Karpas-422 (cell line): ENCODE measurements around the gene SERPINI2. TPM values are rescaled to one million over a fixed set of nuclear protein-coding genes. Genes with fewer than 3 reads are reported as not detected.

ENCODE experiments used
- DNase-seq: peaks from one replicate; pipeline ENCODE4 v3.0.0-alpha.2; 2015
- H2AFZ ChIP-seq: fragments of 200-600 bp; sonication (generic); 2 replicates; pipeline ENCODE4 v1.6.1; 2014; ENCODE audit warnings: antibody characterized with exemption, low read length, mixed read lengths
- H3K27ac ChIP-seq: fragments of 200-600 bp; sonication (generic); 2 replicates; pipeline ENCODE4 v1.5.1; 2014; ENCODE audit warnings: mild to moderate bottlenecking, low read length, moderate library complexity
- H3K27me3 ChIP-seq: fragments of 200-600 bp; sonication (generic); 2 replicates; pipeline ENCODE4 v1.6.1; 2014; ENCODE audit warnings: low read length, mixed read lengths
- H3K36me3 ChIP-seq: fragments of 200-600 bp; sonication (generic); 2 replicates; pipeline ENCODE4 v1.6.1; 2014; ENCODE audit warnings: low read length, mixed read lengths; ENCODE audit not compliant: insufficient read depth
- H3K4me1 ChIP-seq: fragments of 200-600 bp; sonication (generic); 2 replicates; pipeline ENCODE4 v1.6.1; 2014; ENCODE audit warnings: mild to moderate bottlenecking, low read length, mixed read lengths
- H3K4me2 ChIP-seq: fragments of 200-600 bp; sonication (generic); 2 replicates; pipeline ENCODE4 v1.6.1; 2014; ENCODE audit warnings: low read length, low read depth, mild to moderate bottlenecking; ENCODE audit not compliant: poor library complexity, severe bottlenecking
- H3K4me3 ChIP-seq: fragments of 200-600 bp; sonication (generic); 2 replicates; pipeline ENCODE4 v1.5.1; 2014; ENCODE audit warnings: mild to moderate bottlenecking, antibody characterized with exemption, low read length, mixed read lengths
- H3K79me2 ChIP-seq: fragments of 200-600 bp; sonication (generic); 2 replicates; pipeline ENCODE4 v1.6.1; 2014; ENCODE audit warnings: mild to moderate bottlenecking, low read length, mixed read lengths
- H3K9ac ChIP-seq: fragments of 200-600 bp; sonication (generic); 2 replicates; pipeline ENCODE4 v1.6.0; 2014; ENCODE audit warnings: low read length
- H3K9me2 ChIP-seq: fragments of 200-600 bp; sonication (generic), shearing (Covaris generic); replicated peaks from 2 replicates; pipeline ENCODE4 v1.6.0; 2014; ENCODE audit warnings: mild to moderate bottlenecking, low read length, moderate library complexity; ENCODE audit not compliant: insufficient read depth
- H3K9me3 ChIP-seq: fragments of 300-700, 200-600 bp; sonication (generic); 2 replicates; pipeline ENCODE4 v1.6.1; 2014; ENCODE audit warnings: low read length, mixed read lengths
- H4K20me1 ChIP-seq: fragments of 200-600 bp; sonication (generic); 2 replicates; pipeline ENCODE4 v1.6.1; 2014; ENCODE audit warnings: mild to moderate bottlenecking, antibody characterized with exemption, low read length, low read depth; ENCODE audit not compliant: insufficient read depth
- total RNA-seq: library from RNA; depleted of rRNA; stranded (reverse); fragments of >200 nt; shearing (Covaris generic); gene quantifications from 2 replicates; pipeline ENCODE4 v1.2.3, GENCODE V29; 2014; ENCODE audit warnings: low replicate concordance; rRNA removed

Gene SERPINI2
- total RNA-seq, 1 experiment from 2014 or later: not detected

- no peaks in the 10 kb centered on the region for H3K79me2 ChIP-seq
These were observed 79.8 kb downstream of the SERPINI2 start for GRCh38 chr3:167394003-167394402.

More at GRCh38 chr3:167394003-167394402, 79.8 kb downstream of the SERPINI2 start:
- Histone ChIP-seq H3K4me1 (no peaks in the 10 kb centered on the region), H3K4me2 (no peak overlapping the region), H3K27me3 (no peaks in the 10 kb centered on the region), H3K9me3 (no peaks in the 10 kb centered on the region), H3K4me3 (no peak overlapping the region), H3K27ac (no peak overlapping the region), H2AFZ (no peak overlapping the region), H3K36me3 (no peaks in the 10 kb centered on the region), H3K9ac (no peak overlapping the region), H4K20me1 (no peaks in the 10 kb centered on the region), H3K9me2 (no peaks in the 10 kb centered on the region)
- peak; percentile 54 for DNase-seq

Other genes with a start within 250 kb of the SERPINI2 start
- not detected in 2 replicates for gene ZBBX, start 93.7 kb downstream of the SERPINI2 start, total RNA-seq
- 0.58 TPM in 1 of 2 replicates, not detected in the other for gene WDR49, start 179.9 kb upstream of the SERPINI2 start, total RNA-seq